Heart left ventricle (tissue), 16 donors: Measurements from ENCODE around the gene C14orf132. TPM values are rescaled to one million over a fixed set of nuclear protein-coding genes. Genes with fewer than 3 reads are reported as not detected.
A peak's percentile ranks its signal among the peaks of the same experiment; 100 is the strongest.

ENCODE experiments used
- ATAC-seq, 4 donors: fragments of 200-7000 bp; cut with Tn5 transposase; one replicate each; pipeline ENCODE4 v1.9.1; 2020 to 2022; ENCODE audit warnings: moderate library complexity in 4 of 4, mild to moderate bottlenecking in 3 of 4, moderate number of reproducible peaks in 1 of 4
- DNase-seq, 5 donors: peaks; one replicate each; pipeline ENCODE4 v3.0.0-alpha.2; 2020
- H3K27ac ChIP-seq, 12 donors: fragments of 200-600 bp; sonication (generic) in 4 of 12; one replicate each; pipeline versions ENCODE4 v1.5.0 to v1.8.0; 2016 to 2022; ENCODE audit warnings: mild to moderate bottlenecking in 2 of 12
- H3K27me3 ChIP-seq, 9 donors: fragments of 200-600 bp; sonication (generic) in 2 of 9; one replicate each; pipeline versions ENCODE4 v1.5.1 to v1.8.0; 2016 to 2022; ENCODE audit warnings: mild to moderate bottlenecking in 3 of 9
- H3K36me3 ChIP-seq, 9 donors: fragments of 200-600 bp; sonication (generic) in 2 of 9; one replicate each; pipeline versions ENCODE4 v1.5.0 to v1.8.0; 2018 to 2022; ENCODE audit warnings: mild to moderate bottlenecking in 2 of 9
- H3K4me1 ChIP-seq, 12 donors: fragments of 200-600 bp; sonication (generic) in 4 of 12; one replicate each; pipeline versions ENCODE4 v1.5.0 to v1.8.0; 2016 to 2022; ENCODE audit warnings: mild to moderate bottlenecking in 3 of 12
- H3K4me3 ChIP-seq, 12 donors: fragments of 200-600 bp; sonication (generic) in 4 of 12; one replicate each; pipeline versions ENCODE4 v1.5.0 to v1.8.0; 2017 to 2022; ENCODE audit warnings: mild to moderate bottlenecking in 9 of 12, moderate library complexity in 4 of 12
- H3K9me3 ChIP-seq, 12 donors: fragments of 200-600 bp; sonication (generic) in 4 of 12; one replicate each; pipeline versions ENCODE4 v1.5.0 to v1.8.0; 2016 to 2022; ENCODE audit warnings: mild to moderate bottlenecking in 1 of 12
- CTCF ChIP-seq, 12 donors: fragments of 200-600 bp; sonication (generic) in 4 of 12; IDR thresholded peaks; one replicate each; pipeline versions ENCODE4 v1.5.0 to v1.8.0; 2018 to 2022; ENCODE audit warnings: antibody characterized with exemption in 12 of 12, mild to moderate bottlenecking in 5 of 12
- POLR2A ChIP-seq, 2 donors: fragments of 450-650 bp; IDR thresholded peaks; one replicate each; pipeline ENCODE4 v1.6.1; 2017; ENCODE audit warnings: antibody characterized with exemption in 2 of 2, mild to moderate bottlenecking in 2 of 2, moderate library complexity in 2 of 2
- WGBS, 4 donors: extraction: QIAGEN DNeasy Blood & Tissue Kit in 2 of 4; methylation state at CpG; one replicate each; pipeline versions ENCODE4 v1.1.5 to v1.1.7; 2013 to 2018; 5-methylcytosine and 5-hydroxymethylcytosine counted together
- intact Hi-C, 10 donors: fragments of 100-400 bp; cut with DNase I; formaldehyde crosslinking; loops; one replicate each; pipeline versions ENCODE4 v1.11.1 to v1.14.2; 2022
- polyA plus RNA-seq, 2 donors: library from polyadenylated mRNA; stranded (reverse); fragments of 200-250 nt; gene quantifications; one replicate each; pipeline ENCODE4 v1.2.3, GENCODE V29; 2013
- total RNA-seq, 9 donors: library from RNA; depleted of rRNA in 2 of 9; stranded (reverse); fragments of >200 nt in 2 of 9; fragmentation: NEBNext Ultra II Directional in 3 of 9; extraction: Animal tissue kit (Norgen Biotek cat#: 25700) in 3 of 9; gene quantifications; one replicate each; pipeline versions ENCODE4 v1.1.0 to v1.2.4, GENCODE V29; 2016 to 2023
- donor health status: ischemic (EF 13 %, LVEDD 7.1; RV severe dilation, severe dysfunction).
- donor health status: healthy with polysubstance abuse.
- donor health status: DM: no; HTN: yes; CAD: no.
- donor health status: DM: no; HTN: no; CAD: no.
- donor health status: ischemic (EF 25% LVEDD 6.9; RV normal size, moderate dysfunction).
- donor health status: ischemic (EF 25% LVEDD 5.7; RV mildly dilated, moderate dysfunction).
- donor health status: healthy.
- donor health status: DM: yes; HTN: yes; CAD: no.
- donor health status: ischemic (EF 35%, LVEDD 5.7; RV mildly dilated, moderate dysfunction).
- donor health status: nonischemic (EF 11% LVEDD 7.7; RV severe dilation, severe dysfunction).
- donor health status: DM: yes; HTN: yes; CAD: no.
- donor health status: PGD.
- donor health status: ischemic (EF 29% LVEDD 5.4; RV normal size, mild dysfunction).
- donor health status: nonischemic (EF 23%, LVEDD 6.1; RV moderate dilation, normal function).

The C14orf132 gene
- total and polyA plus RNA-seq, 11 donors, result 0.76 to 14.9 (median 1.8) TPM

GRCh38 chr14:96105926-96106441, 66.8 kb downstream of the C14orf132 start:
- Histone ChIP-seq H3K4me3 (no peak overlapping the region), H3K36me3 (no peaks in the 10 kb centered on the region), H3K4me1 (peaks cover 0 to 1% (median 0%) of the 10 kb centered on the region in 12 donors), H3K9me3 (peaks cover 0 to 5% (median 0%) of the 10 kb centered on the region in 12 donors), H3K27me3 (peaks cover 0 to 3% (median 0%) of the 10 kb centered on the region in 9 donors), H3K27ac (peak overlapping the region in 1 of 12 donors; percentile 86)
- DNase-seq, result no peak
- WGBS, 4 donors, result 81 to 84% (median 83%) methylated on average over 15 of the region's 15 CpGs
- intact Hi-C loops, result loop anchor here in 3 of 10 donors (10.0 kb wide), 1 partner anchor 319 kb away; no protein-coding TSS in a partner anchor
- TF ChIP-seq CTCF (IDR thresholded peaks at IDR 0.05) (no peak), POLR2A (IDR thresholded peaks at IDR 0.05) (no peak)
- peak in 1 of 4 donors; percentile 18 for ATAC-seq

DNA sequence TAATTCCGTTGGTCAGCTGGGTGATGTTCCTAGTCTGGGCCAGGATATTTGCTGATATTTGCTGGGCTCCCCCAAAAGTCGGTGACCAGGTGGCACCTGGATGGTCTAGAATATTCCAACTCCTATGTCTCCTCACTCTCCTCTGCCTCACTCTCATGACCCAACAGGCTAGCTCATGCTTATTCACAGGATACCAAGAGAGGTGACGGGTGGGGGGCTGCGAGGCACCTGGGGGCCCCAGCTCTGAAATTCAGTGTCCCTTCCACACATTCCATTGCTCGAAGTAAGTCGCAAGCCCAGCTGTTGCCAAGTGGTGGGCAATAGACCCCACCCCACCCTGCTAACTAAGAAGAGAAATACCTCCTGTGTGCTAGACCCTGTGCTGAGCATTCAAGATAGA, 67.7 kb downstream of the C14orf132 start:
- H3K27ac ChIP-seq, result no peak overlapping the region
- intact Hi-C loops, result loop anchor here in 3 of 10 donors (10.0 kb wide), 1 partner anchor 318 kb away; no protein-coding TSS in a partner anchor
- no peaks in the 10 kb centered on the region for H3K36me3 ChIP-seq
- no peak for DNase-seq
- peaks cover 0 to 3% (median 0%) of the 10 kb centered on the region in 9 donors for H3K27me3 ChIP-seq
- no peak overlapping the region for H3K4me3 ChIP-seq
- peaks cover 0 to 5% (median 0%) of the 10 kb centered on the region in 12 donors for H3K9me3 ChIP-seq
- WGBS, 4 donors, result 84 to 91% (median 88%) methylated on average over 6 of the region's 6 CpGs
- ATAC-seq, result no peak
- TF ChIP-seq CTCF (IDR thresholded peaks at IDR 0.05) (no peak), POLR2A (IDR thresholded peaks at IDR 0.05) (no peak)
- no peaks in the 10 kb centered on the region for H3K4me1 ChIP-seq

GRCh38 chr14:96108061-96108795, 69.1 kb downstream of the C14orf132 start:
- Histone ChIP-seq H3K36me3 (no peaks in the 10 kb centered on the region), H3K9me3 (peaks cover 0 to 5% (median 0%) of the 10 kb centered on the region in 12 donors), H3K27ac (no peak overlapping the region), H3K4me3 (no peak overlapping the region), H3K4me1 (no peaks in the 10 kb centered on the region), H3K27me3 (peaks cover 0 to 3% (median 0%) of the 10 kb centered on the region in 9 donors)
- DNase-seq, result no peak
- ATAC-seq, result no peak
- intact Hi-C loops, result loop anchor here in 3 of 10 donors (10.0 kb wide), 1 partner anchor 317 kb away; no protein-coding TSS in a partner anchor
- TF ChIP-seq CTCF (IDR thresholded peaks at IDR 0.05) (no peak), POLR2A (IDR thresholded peaks at IDR 0.05) (no peak)
- 63 to 85% (median 76%) methylated on average over 4 to 5 of the region's 5 CpGs for WGBS, 4 donors

DNA sequence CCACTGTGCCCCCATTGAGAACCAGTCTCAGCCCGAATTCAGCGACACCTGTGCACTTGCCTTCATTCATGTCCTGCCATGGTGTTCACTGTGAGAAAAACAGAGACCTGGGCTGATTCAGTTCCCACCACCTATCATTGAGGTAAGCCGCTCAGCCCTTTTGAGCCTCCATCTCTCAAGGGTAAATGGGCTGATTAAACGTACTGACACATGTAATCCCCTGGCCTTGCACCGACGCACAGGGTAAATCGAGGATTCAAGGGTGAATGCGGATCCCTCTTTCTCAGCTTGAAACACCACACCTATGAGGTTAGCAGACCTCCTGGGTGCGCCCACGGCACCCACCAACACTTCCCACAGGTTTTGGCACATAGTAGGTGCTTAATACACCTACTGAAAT, 69.7 kb downstream of the C14orf132 start:
- no peaks in the 10 kb centered on the region for H3K36me3 ChIP-seq
- H3K27me3 ChIP-seq, result peaks cover 0 to 3% (median 0%) of the 10 kb centered on the region in 9 donors
- ATAC-seq, result no peak
- H3K27ac ChIP-seq, result no peak overlapping the region
- no peaks in the 10 kb centered on the region for H3K4me1 ChIP-seq
- WGBS, 4 donors, result 94 to 96% (median 95%) methylated on average over 10 of the region's 10 CpGs
- H3K9me3 ChIP-seq, result peaks cover 0 to 8% (median 0%) of the 10 kb centered on the region in 12 donors
- intact Hi-C loops, result loop anchor here in 3 of 10 donors (10.0 kb wide), 1 partner anchor 316 kb away; no protein-coding TSS in a partner anchor
- H3K4me3 ChIP-seq, result no peak overlapping the region
- DNase-seq, result no peak
- TF ChIP-seq CTCF (IDR thresholded peaks at IDR 0.05), result no peak
- TF ChIP-seq POLR2A (IDR thresholded peaks at IDR 0.05), result no peak
